GM15510 (cell line): ENCODE results near the gene PRR33.

Experiments used
- POLR2A ChIP-seq: IDR thresholded peaks from 3 replicates; pipeline ENCODE4 v1.6.1; 2011; ENCODE audit warnings: borderline replicate concordance; ENCODE audit not compliant: insufficient read length; ENCODE audit errors: extremely low read depth

Gene PRR33

GRCh38 chr11:1931341-1932104 lies 39.8 kb upstream of the PRR33 start:
- no peak for TF ChIP-seq POLR2A

DNA sequence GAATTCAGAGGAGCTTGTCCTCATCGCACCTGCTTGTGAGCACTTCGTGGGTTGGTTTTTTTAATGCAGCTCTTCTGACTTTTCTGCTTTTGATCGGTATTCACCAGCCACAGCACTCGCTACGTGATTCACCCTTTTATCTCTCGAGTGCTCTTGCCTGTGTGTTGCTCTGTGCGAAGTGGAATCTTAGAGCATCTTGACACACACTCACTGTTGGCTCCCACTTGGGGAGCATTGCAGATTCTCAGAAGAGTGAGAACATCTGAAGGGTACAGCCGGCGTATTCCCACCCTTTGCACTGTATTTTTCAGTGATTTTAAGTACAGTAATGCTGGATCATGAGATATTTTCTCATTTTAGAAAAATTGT lies 38.8 kb upstream of the PRR33 start:
- no peak for TF ChIP-seq POLR2A

- no peak for TF ChIP-seq POLR2A
Measured at GRCh38 chr11:1929621-1930461, 38.1 kb upstream of the PRR33 start.

DNA sequence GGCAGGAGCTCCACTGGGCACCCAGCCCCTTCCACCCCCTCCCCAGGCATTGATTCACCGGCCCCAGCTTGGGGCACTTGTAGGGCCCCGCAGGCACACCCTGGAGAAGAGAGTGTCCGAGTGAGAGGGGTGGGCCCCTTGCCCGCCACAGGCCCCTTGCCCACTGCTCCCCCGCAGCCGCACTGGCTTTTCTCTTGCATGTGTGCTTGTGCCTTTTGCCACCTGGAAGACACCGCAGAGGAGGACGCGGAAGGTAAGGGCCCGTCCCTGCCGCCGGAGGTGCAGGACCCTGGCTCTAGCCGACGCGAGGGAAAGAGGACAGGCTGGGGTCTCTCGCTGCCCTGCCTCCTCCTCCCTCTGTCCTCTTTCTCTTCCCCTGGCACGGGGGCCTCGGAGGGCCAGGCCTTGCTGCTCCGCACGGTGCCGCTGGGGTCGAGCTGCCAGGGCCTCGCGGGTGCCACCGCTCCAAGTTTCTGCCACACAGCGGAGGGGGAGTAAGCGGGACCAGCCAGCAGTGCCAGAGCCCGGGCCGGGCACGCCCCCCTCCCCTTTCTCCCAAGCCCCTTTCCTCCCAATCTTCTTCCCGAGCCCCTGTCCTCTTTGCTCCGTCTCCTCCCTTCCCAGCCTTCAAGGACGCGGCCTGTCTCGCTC lies 37.3 kb upstream of the PRR33 start:
- no peak for TF ChIP-seq POLR2A

DNA sequence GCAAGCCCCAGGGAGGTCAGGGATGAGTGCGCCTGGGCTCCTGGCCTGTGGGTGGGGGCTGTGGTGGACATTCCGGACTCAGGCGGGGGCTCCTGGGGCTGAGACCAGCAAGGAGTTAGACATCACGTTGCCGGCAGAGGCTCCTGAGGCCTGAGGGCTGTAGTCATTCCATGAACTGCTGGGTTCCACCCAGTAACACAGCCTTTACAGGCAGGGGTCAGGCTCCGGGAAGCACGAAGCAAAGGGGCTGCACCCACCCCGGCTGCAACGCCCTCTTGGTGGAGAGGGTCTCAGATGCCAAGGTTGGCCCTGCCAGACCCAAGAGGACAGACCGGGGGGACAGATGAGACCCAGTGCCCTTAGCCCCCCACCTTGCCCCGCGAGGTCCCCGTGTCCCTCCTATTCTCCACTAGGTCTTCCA lies 36.8 kb upstream of the PRR33 start:
- no peak for TF ChIP-seq POLR2A

DNA sequence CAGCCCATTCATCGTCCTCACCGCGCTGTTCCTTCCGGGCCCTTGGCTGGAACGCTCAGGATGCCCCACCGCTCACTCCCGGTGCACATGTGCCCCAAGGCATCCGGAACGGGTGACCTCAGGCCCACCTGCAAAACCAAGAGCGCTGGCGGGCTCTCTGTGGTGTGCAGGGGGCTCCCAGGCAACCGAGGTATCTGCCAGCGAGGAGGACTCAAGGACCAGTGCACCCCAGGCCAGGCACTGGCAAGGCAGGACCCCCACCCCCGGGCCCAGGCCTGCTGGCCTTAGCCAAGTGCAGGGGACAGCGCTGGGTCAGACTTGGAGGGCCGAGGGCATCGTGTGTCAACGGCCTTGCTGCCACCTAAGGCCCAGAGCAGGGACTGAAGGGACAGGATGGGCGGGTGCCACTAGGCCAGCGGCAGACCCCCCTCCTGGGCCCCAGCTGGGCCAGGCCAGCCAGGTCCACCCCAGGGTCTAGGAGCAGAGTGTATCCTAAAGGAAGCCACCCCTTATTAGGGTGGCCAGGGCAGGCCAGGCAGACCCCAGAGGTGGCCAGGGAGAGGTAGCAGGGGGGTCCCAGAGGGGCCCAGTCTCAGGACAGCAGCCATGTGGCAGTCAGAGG lies 36.3 kb upstream of the PRR33 start:
- no peak for TF ChIP-seq POLR2A

GRCh38 chr11:1927026-1927847 lies 35.5 kb upstream of the PRR33 start:
- TF ChIP-seq POLR2A = no peak

DNA sequence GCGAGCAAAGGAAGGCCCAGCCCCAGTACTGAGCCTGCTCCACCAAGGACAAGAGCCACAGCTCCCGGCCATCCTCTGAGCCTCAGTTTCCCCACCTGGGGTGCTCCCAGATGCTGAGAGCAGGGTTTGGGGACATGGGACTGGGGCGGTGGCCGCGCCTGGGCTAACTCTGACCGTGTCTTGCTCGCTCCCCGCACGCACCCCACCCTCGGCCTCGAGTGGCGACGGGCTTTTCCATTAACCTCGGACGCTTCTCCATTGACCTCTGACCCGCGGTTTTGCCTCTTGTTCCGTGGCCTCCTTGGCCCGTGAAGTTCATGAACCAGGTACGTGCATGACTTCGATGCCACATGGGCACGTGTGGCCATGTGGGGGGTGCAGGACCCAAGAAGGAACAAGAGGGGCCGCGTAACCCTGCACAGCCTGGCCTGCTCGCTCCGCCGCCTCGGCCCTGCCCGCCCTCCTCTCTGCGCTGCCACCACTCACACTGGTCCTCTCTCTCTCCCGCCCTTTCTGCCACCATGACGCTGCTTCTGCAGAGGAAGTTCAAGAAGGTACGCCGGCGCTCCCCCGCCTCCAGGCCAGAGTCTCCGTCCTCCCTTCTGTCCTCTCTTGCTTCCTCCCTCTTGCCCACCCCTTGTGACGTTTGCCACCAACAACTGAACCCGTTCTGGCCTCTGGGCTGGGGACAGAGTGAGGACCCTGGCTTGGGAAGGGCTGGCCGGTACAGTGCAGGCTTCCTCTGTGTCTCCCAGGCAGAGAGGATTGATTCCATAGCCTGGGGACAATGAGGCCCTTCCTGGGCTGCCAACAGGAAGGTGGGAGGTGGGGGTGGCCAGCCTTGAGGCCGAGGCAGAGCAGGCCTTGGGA lies 34.7 kb upstream of the PRR33 start:
- no peak for TF ChIP-seq POLR2A

- no peak for TF ChIP-seq POLR2A
Measured at GRCh38 chr11:1925373-1926155, 33.9 kb upstream of the PRR33 start.

- no peak for TF ChIP-seq POLR2A
Measured at GRCh38 chr11:1924646-1925372, 33.1 kb upstream of the PRR33 start.

GRCh38 chr11:1924181-1924580 lies 32.5 kb upstream of the PRR33 start:
- no peak for TF ChIP-seq POLR2A
